Activated naive CD4-positive, alpha-beta T cell treated with anti-CD3 and anti-CD28 coated beads, Interleukin-2, amount 50 U/mL, for 24 hours (primary cell): ENCODE results near the gene PTGES2.
A peak's percentile ranks its signal among the peaks of the same experiment; 100 is the strongest.

Experiments used
- H3K27ac Mint-ChIP-seq: one replicate; pipeline ENCODE4 v1.8.0; 2021; ENCODE audit warnings: mild to moderate bottlenecking, mixed read lengths
- H3K27me3 Mint-ChIP-seq: one replicate; pipeline ENCODE4 v1.8.0; 2021; ENCODE audit warnings: mixed read lengths
- H3K36me3 Mint-ChIP-seq: one replicate; pipeline ENCODE4 v1.8.0; 2021; ENCODE audit warnings: mixed read lengths
- H3K4me1 Mint-ChIP-seq: one replicate; pipeline ENCODE4 v1.8.0; 2021; ENCODE audit warnings: mixed read lengths
- H3K4me3 Mint-ChIP-seq: one replicate; pipeline ENCODE4 v1.8.0; 2021; ENCODE audit warnings: mild to moderate bottlenecking, mixed read lengths
- H3K9me3 Mint-ChIP-seq: one replicate; pipeline ENCODE4 v1.8.0; 2021; ENCODE audit warnings: mixed read lengths

The PTGES2 gene

DNA sequence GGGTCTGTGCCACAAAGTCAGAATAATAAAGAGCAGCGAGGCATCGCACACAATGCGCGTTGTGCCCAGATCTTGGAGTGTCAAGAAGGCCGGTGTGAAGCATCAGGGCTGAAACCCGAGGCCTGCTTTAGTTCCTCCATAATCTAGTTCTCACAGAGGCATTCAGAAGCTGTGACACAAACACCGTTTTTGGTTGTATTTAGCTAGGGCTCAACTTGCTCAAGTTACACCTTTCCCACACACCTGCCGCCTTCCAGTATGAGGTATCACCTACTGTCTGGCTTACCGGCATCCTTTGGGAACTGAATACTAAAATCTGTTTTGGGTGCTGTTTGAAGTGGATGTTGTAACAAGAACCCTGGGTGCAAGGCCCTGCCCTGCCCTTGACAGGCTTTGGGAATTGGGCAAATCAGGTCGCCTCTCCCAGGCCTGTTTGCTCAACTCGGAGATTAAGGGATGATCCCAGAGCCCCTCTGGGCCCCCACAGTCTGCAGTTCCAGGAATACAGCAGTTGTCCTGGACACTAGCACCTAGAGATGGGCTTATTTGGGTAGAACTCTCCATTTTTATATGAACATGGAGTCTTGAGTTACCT, 32.5 kb downstream of the PTGES2 start:
- no peaks in the 10 kb centered on the region for H3K9me3 Mint-ChIP-seq
- peaks cover 79% of the 10 kb centered on the region for H3K4me1 Mint-ChIP-seq
- peak overlapping the region; percentile 86 for H3K4me3 Mint-ChIP-seq
- no peaks in the 10 kb centered on the region for H3K36me3 Mint-ChIP-seq
- H3K27me3 Mint-ChIP-seq = no peaks in the 10 kb centered on the region
- H3K27ac Mint-ChIP-seq = peak overlapping the region; percentile 99

DNA sequence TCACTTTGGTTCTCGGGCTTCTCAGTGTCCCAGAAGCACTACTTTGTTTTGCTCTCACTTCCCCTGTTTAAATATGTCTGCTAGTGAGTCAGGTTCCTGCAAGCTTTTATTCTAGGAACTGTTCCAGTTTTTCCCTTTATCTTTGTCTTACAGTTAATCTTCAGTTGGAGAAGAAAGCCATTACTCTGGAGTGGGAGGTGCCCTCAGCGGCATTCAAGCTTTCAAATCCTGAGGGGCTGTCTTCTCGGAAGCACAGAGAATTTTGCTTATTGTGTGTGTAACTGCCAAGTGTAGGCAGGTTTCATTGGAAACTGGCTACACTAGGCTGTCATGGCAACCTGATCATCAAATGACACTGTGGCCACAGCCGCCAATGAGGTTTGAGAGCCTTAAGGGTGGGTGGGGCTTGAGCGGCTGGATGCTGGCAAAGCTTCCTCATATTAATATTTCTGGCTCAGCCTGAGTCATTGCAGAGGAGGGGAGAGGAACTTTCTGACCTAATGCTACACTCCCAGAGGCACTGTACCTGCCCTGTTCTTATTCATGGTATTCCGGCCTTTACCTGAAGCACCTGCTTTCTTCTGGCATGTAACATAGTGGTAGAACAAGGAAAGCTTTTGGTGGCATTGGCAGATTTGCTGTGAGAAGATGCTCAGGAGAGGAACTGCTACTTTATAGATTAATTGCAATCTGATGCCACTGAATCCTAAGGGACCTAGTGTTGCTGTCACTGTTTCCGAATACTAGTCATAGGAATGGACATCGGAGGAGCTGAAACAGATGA, 33.2 kb downstream of the PTGES2 start:
- Mint-ChIP-seq H3K9me3 (no peaks in the 10 kb centered on the region), H3K27ac (peak overlapping the region; percentile 99), H3K4me3 (peak overlapping the region; percentile 86), H3K4me1 (peaks cover 79% of the 10 kb centered on the region), H3K36me3 (no peaks in the 10 kb centered on the region), H3K27me3 (no peaks in the 10 kb centered on the region)

DNA sequence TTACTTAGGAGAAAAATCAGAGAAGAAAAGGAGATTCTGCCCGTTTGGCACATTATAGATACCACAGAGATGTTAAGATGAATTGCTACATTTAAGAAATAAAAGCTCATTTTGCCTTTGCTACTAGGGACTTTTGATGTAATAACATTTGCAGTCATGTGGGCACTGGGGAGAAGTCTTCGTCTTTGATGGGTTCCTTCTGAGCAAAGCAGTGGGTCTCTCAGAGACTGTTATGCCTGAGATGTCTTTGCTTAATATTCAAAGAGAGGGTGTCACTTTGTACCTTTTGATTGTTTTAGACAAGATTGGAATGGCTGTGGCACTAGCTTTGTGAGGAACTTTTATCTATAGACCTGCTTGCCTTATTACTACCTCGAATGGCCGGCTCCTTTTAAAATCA, 34.5 kb downstream of the PTGES2 start:
- Mint-ChIP-seq H3K27ac (peak overlapping the region; percentile 83), H3K9me3 (no peaks in the 10 kb centered on the region), H3K4me3 (peak overlapping the region; percentile 47), H3K27me3 (no peaks in the 10 kb centered on the region), H3K4me1 (peaks cover 74% of the 10 kb centered on the region), H3K36me3 (no peaks in the 10 kb centered on the region)

DNA sequence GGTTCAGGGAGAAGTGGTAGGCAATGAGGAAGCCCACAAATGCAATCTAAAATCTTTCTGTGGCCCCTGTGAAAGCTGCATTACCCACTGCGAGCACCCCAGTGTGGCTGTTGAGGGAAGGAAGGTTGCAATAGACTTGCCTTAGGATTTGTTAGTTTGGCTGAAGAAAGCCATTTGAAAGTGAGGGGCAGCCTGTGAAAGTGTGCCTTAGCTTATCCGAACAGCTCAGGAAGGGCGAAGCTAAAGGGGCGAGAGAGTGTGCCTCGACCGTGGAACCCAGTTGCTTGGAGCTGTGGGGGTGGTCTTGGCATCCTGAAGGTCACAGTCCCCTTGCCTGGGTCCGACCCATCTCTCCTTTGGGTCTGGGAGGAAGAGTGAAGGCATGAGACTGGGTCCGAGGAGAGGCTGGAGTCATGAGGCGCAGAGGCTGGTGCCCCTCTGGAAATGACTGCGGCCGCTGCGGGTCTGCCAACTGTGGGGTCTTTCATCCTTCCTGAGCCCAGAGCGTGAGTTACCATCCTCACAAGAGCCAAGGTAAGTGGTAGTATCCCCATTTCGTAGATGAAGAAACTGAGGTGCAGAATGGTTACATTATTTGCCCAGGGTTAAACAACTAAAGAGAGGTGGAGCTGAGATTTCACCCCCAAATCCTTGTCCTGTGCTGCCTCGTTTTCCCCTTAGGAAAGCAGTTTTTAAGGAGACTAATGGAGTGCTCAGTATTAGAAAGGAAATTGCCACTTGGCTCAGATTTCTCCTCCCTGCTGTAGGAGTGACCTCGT, 35.1 kb downstream of the PTGES2 start:
- Mint-ChIP-seq H3K27me3 (no peaks in the 10 kb centered on the region), H3K4me1 (peaks cover 78% of the 10 kb centered on the region), H3K36me3 (no peaks in the 10 kb centered on the region), H3K9me3 (no peaks in the 10 kb centered on the region), H3K27ac (peak overlapping the region; percentile 83), H3K4me3 (peak overlapping the region; percentile 47)

DNA sequence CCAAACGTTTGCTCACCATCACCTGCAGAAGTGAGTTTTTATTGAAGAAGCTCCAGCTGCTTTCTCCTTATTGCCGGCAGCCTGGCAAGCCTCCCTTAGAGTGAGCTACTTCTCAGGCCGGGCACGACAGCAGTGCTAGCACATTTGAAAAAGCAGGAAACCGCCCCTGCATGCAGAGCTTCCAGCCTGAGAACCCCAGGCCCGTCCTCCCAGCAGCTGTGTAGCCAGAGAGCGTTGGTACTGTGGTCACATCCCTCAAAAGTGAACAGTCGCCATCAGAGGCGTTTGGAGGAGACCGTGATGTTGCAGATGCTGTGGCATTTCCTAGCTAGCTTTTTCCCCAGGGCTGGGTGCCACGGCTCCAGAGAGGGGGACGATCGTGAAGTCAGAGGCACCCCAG, 36.0 kb downstream of the PTGES2 start:
- Mint-ChIP-seq H3K36me3 (no peaks in the 10 kb centered on the region), H3K4me3 (peak overlapping the region; percentile 38), H3K4me1 (peaks cover 72% of the 10 kb centered on the region), H3K27ac (peak overlapping the region; percentile 77), H3K9me3 (no peaks in the 10 kb centered on the region), H3K27me3 (no peaks in the 10 kb centered on the region)

DNA sequence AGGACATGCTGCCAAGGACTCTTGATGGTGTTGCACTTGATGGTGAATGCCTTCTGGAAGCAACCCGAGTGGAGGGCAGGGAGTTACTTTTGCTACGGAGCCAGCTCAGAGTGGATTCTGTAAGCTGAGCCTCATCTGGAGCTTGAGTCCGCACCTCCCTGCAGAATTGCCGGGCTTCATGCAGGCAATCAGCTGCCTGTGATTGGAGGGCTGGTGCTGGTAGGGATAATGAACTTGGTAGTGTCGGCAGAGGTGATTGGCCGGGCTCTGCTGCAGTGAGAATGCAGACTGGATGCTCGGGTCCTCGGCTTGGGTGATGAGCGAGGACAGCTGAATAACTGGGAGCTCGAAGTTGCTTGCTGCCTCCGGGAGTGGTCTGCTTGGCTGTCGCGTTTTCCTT, 36.4 kb downstream of the PTGES2 start:
- Mint-ChIP-seq H3K4me3 (no peak overlapping the region), H3K9me3 (no peaks in the 10 kb centered on the region), H3K27ac (no peak overlapping the region), H3K36me3 (no peaks in the 10 kb centered on the region), H3K27me3 (no peaks in the 10 kb centered on the region), H3K4me1 (peaks cover 70% of the 10 kb centered on the region)

DNA sequence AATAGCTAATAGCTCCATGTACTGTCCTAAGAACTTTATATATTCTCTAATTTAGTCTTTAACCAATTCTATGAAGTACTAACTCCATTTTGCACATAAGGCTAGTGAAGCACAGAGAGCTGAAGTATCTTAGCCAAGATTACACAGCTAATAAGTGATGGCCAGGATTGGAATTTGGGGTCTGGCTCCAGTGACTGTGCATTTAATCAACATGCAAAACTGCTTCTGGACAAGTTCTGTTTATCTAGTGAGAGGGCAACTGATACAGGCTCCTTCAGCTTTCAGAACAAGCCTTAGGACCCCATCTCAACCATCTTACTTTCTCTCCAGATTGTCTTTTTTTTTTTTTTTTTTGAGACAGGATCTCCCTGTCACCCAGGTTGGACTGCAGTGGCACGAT, 38.2 kb downstream of the PTGES2 start:
- Mint-ChIP-seq H3K36me3 (peaks cover 3% of the 10 kb centered on the region), H3K9me3 (no peaks in the 10 kb centered on the region), H3K4me1 (peaks cover 70% of the 10 kb centered on the region), H3K4me3 (no peak overlapping the region), H3K27ac (no peak overlapping the region), H3K27me3 (no peaks in the 10 kb centered on the region)

DNA sequence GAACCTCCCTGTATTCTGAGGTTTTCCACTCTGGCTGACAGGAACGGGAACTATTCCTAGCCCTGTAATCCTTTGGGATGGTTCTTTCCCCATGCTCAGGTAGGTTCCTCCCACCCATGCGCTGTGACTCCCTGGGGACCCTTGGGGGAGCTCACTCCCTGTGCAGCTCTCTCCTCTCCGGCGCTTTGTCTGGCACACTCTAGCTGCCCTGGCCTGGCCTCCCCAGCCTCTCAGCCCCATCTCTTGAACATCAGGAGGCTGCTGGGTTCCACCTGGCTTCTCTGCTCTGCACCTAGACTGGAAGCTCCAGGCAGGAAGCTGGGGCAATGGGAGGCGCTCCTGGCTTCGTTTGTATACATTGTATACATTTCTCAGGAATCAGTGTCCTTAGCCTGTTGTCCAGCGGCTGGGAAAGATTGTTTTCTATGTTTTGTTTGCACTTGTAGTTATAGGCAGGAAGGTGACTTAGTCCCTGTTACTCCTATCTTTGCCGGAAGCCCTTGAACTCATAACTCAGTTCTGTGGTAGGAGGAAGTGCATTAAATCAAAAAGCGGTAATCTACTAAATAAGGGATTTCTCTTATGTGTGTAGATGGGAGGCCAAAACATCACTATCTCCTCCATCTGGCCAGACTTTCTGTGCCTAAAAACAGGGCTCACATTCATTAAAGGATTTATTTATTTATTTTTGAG, 39.1 kb downstream of the PTGES2 start:
- Mint-ChIP-seq H3K9me3 (no peaks in the 10 kb centered on the region), H3K27me3 (no peaks in the 10 kb centered on the region), H3K27ac (peak overlapping the region; percentile 38), H3K4me3 (peak overlapping the region; percentile 3), H3K4me1 (peaks cover 71% of the 10 kb centered on the region), H3K36me3 (peaks cover 3% of the 10 kb centered on the region)

DNA sequence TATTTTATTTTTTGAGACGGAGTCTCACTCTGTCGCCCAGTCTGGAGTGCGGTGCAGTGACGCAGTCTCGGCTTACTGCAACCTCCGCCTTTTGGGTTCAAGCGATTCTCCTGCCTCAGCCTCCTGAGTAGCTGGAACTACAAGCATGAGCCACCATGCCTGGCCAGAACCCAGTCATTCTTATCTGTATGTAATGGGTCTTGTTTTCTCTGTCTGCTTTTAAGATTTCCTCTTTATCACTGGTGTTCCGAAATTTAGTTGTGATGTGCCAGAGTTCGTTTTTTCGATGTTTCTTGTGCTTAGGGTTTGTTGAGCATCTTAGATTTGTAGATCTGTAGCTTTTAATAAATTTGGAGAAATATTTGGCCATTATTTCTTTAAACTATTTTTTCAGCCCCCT, 40.3 kb downstream of the PTGES2 start:
- Mint-ChIP-seq H3K9me3 (no peaks in the 10 kb centered on the region), H3K4me1 (peaks cover 60% of the 10 kb centered on the region), H3K36me3 (peaks cover 3% of the 10 kb centered on the region), H3K4me3 (no peak overlapping the region), H3K27me3 (no peaks in the 10 kb centered on the region), H3K27ac (peak overlapping the region; percentile 87)

DNA sequence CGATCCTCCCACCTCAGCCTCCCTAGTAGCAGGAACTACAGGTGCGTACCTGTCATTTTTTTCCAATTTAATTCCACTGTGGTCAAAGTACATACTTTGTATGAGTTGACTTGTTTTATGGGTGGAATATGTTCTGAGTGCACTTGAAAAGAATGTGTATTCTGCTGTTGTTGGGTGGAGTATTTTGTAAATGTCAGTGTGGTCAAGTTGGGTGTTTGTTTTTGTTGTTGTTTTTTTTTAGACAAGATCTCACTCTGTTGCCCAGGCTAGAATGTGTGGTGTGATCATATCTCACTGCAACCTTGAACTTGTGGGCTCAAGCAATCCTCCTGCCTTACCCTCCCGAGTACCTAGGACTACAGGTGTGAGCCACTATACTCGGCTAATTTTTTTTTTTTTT, 41.6 kb downstream of the PTGES2 start:
- Mint-ChIP-seq H3K4me1 (peaks cover 58% of the 10 kb centered on the region), H3K27ac (peak overlapping the region; percentile 12), H3K27me3 (no peaks in the 10 kb centered on the region), H3K36me3 (peaks cover 3% of the 10 kb centered on the region), H3K9me3 (no peaks in the 10 kb centered on the region), H3K4me3 (no peak overlapping the region)

DNA sequence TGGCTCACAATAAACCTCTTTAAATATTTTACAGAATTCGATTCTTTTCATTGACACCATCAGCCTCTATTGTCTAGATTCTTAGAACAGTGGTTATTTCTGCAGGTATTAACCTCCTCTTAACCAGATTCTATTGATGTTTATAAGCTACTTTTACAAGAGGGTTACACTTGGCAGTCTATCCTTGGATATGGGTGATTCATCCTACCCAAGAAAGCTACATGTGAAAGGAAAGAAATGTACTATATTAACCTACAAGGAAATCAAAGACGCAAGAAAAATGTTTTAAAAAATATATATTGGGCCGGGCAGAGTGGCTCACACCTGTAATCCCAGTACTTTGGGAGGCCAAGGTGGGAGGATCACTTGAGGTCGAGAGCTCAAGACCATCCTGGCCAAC, 42.8 kb downstream of the PTGES2 start:
- H3K4me1 Mint-ChIP-seq = peaks cover 55% of the 10 kb centered on the region
- H3K36me3 Mint-ChIP-seq = peaks cover 3% of the 10 kb centered on the region
- H3K27me3 Mint-ChIP-seq = no peaks in the 10 kb centered on the region
- H3K27ac Mint-ChIP-seq = no peak overlapping the region
- H3K4me3 Mint-ChIP-seq = no peak overlapping the region
- H3K9me3 Mint-ChIP-seq = no peaks in the 10 kb centered on the region

DNA sequence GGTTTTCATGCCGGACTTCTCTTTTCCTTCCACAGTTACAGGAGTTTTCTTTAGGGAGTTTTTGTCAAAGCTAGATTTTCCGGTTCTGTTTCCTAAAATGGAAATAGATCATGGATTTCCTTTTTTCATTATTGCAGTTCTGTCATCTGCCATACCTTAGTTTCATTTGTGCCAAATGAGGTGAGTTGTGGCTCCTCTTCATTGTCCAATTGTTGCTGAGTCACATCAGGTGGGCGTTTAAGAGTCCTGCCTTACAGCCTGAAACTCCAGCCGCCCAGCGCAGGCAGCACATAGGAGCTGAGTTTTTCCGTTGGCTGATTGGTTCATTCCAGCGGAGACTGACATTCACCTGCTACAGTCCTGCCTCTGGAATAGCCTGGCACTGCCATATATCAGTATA, 45.4 kb downstream of the PTGES2 start:
- peaks cover 5% of the 10 kb centered on the region for H3K36me3 Mint-ChIP-seq
- no peak overlapping the region for H3K27ac Mint-ChIP-seq
- H3K9me3 Mint-ChIP-seq = no peaks in the 10 kb centered on the region
- H3K27me3 Mint-ChIP-seq = no peaks in the 10 kb centered on the region
- peaks cover 55% of the 10 kb centered on the region for H3K4me1 Mint-ChIP-seq
- H3K4me3 Mint-ChIP-seq = no peak overlapping the region

DNA sequence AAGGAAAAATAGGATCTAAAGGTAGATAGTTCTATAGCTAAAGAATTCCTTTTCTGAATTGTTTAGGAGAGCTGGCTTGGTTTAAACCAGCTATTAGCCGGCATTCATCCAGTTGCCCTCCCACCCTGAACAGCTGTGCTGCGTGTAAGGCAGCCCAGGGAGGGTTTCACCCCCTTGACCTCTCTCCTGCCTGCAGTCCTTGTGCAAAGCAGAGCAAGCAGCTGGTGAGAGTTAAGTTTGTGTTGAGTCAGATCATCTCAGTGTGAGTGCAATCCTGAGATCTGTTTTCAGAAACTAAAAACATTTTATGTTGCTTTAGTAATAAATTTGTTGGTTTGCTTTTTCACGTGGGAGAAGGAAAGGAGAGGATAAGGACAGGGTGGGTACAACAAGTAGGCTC, 46.5 kb downstream of the PTGES2 start:
- Mint-ChIP-seq H3K4me1 (peaks cover 54% of the 10 kb centered on the region), H3K36me3 (peaks cover 5% of the 10 kb centered on the region), H3K27me3 (no peaks in the 10 kb centered on the region), H3K27ac (peak overlapping the region; percentile 87), H3K4me3 (no peak overlapping the region), H3K9me3 (no peaks in the 10 kb centered on the region)

DNA sequence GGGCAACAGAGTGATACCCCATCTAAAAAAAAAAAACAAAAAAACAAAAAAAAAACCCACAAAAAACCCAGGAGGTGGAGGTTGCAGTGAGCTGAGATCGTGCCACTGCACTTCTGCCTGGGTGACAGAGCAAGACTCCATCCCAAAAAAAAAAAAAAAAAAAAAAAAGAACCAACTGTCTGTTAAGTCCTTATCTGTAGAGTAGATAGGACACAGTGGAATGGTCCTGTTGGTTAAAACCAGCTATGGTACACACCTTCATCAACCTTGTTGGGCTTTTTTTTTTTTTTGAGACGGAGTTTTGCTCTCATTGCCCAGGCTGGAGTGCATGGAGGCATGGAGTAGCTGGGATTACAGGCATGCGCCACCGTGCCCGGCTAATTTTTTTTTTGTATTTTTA, 47.3 kb downstream of the PTGES2 start:
- peaks cover 2% of the 10 kb centered on the region for H3K36me3 Mint-ChIP-seq
- peaks cover 49% of the 10 kb centered on the region for H3K4me1 Mint-ChIP-seq
- H3K27me3 Mint-ChIP-seq = no peaks in the 10 kb centered on the region
- no peak overlapping the region for H3K27ac Mint-ChIP-seq
- no peaks in the 10 kb centered on the region for H3K9me3 Mint-ChIP-seq
- H3K4me3 Mint-ChIP-seq = no peak overlapping the region

DNA sequence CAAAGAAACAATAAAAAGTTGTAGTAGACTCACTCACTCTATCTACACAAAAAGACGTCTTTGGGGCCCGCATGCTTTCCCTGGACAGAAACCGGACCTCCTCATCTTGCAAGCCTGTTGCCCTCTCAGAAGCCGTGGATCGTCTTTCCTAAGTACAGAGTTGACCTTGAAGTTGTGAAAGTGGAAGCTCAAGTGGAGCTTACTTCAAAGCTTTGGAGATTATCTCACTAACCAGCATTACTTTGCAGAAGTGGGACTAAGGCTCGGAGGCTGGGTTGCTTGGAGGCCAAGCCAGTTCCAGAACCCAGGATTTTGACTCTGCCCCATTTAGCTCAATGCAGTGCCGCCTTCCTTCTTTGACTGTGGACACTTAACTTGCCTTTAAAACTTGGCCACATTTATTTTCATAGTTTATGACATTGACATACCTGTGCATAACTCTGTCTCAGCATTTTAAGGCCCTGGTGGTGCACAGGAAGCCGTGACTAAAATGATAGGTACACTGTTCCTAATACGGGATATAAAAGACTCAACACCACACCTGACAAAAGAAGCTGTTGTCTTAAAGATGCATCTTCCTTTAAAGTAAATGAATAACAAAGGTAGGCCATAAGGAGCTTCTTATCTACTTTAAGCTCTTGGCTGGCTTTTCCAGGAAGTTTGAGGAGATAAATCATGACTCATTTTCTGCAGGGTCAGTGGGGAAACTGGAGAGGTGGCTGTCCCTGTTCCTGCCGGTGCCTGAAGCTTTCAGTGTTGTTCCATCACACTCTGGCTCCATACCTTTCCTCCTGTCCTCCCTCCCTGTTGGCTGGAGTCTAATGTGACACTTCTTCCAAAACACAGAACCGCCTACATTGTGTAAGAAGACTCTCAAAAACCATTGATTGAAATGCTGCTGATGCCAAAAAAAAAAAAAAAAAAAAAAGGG, 48.8 kb downstream of the PTGES2 start:
- peak overlapping the region; percentile 59 for H3K27ac Mint-ChIP-seq
- no peak overlapping the region for H3K4me3 Mint-ChIP-seq
- H3K4me1 Mint-ChIP-seq = peaks cover 45% of the 10 kb centered on the region

More for the DNA sequence above, 48.8 kb downstream of the PTGES2 start:
- Mint-ChIP-seq H3K36me3 (peaks cover 2% of the 10 kb centered on the region), H3K27me3 (no peaks in the 10 kb centered on the region), H3K9me3 (no peaks in the 10 kb centered on the region)
